GM18520 (cell line): ENCODE measurements around the gene NEU2.
"Not testable (repeated sequence)": the region's sequence is repeated elsewhere in the genome, so short reads cannot be mapped to it uniquely, and the experiment has no call there.

Experiments
- ATAC-seq: cut with Tn5 transposase; IDR thresholded peaks from one replicate; pipeline ENCODE4 v1.9.1; 2021; ENCODE audit not compliant: unreplicated experiment

Gene NEU2

GRCh38 chr2:233055362-233055761 lies 22.9 kb downstream of the NEU2 start:
- ATAC-seq = no peak

- ATAC-seq = no peak
These were observed 24.6 kb downstream of the NEU2 start for GRCh38 chr2:233056961-233057605.

DNA sequence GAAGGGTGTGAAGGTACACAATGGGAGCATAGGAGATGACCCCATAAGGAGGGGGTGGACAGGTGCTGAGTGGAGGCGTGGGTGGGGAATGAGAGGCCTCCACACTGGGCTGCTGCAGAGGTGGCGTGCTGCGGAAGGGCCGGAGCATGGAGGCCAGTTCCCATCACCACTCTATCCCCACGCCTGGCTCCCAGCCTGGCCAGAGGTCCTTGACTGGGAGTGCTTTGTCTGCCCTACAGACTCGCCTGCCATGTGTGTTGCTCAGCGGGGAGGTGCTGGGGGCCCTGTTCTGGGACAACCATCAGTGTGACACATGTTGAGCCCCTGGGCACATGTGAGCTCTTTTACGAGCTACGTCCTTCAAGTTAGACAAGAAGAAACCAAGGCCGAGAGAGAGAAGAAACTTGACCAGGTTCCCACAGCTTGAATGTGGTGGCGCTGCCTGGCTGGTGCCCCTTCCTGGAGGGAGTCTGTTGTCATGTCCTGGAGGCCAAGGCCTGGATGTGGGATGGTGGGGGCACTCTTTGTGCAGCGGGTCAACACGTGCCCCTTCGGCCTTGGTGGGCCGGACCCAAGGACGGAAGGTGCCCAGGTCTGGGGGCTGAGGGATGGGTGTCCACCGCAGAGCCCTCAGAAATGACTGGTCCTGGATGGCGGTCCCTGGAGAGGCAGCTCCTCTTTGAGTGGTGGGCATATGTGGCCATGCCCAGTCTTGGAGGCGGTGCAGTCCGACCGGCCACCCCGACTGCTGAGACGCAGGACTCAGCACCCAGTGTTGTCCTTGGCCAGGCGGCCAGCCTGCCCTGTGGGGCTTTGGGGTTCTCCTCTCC lies 26.5 kb downstream of the NEU2 start:
- ATAC-seq = no peak

GRCh38 chr2:233059547-233059796 lies 27.0 kb downstream of the NEU2 start:
- ATAC-seq = no peak

DNA sequence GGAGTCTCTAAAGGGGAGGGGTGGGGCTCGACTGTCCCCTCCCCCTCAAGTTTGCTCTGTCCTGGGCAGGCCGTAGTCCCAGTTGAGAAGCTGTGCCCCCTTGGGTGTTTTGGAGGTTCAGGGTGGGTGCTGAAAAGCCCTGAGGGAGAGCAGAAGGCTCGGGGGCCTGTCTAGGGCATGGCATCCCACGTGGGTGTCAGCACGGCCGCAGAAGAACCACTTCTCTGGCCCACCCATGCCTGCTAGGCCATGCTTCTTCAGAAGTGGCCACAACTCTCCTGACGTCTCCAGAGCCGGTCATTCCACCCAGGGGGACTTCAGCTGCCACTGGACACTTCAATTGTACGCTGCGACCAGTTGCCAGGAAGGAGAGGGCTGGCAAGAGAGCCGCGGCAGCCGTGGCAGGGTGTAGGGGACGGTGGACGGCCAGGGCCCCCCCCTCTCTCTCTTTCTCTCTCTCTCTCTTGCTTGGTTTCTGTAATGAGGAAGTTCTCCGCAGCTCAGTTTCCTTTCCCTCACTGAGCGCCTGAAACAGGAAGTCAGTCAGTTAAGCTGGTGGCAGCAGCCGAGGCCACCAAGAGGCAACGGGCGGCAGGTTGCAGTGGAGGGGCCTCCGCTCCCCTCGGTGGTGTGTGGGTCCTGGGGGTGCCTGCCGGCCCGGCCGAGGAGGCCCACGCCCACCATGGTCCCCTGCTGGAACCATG lies 27.5 kb downstream of the NEU2 start, which contains the start of gene INPP5D:
INPP5D (plus strand) TSS at position 546 of the 704 bp plus-strand sequence; CDS start at position 683, 137 bp downstream.
- ATAC-seq = peak; percentile 28

GRCh38 chr2:233060501-233060979 lies 28.1 kb downstream of the NEU2 start:
- no peak for ATAC-seq

DNA sequence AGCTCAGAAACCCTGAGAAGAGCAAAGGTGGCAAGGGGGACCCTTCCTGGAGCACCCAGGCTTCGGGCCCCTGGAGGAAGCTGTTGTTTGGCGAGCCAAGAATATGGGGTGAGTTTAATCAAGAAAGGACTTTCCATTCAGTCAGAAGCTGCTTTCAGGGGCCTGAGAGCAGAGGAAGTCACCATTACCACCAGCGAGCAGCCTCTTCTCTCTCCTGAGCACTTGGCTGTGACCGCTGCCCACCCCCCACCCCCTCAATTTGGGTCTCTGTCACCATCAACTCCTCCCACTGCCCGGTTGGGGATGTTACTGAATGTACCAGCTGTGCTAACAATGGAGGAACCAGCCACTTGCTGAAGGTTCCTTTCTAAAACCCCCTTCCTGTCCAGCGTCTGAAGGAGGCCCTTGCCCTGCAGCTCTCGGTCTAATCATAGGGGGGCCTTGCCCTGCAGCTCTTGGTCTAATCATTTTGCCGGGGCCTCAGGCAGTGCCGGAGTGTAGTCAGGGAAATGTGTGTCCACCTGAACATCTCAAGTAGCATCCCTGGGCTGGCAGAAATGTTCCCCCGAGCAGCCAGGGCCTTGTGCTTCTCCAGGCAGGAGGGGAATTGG lies 28.6 kb downstream of the NEU2 start:
- ATAC-seq = peak; percentile 13

- ATAC-seq = peak; percentile 32
These were observed 29.3 kb downstream of the NEU2 start for GRCh38 chr2:233061591-233062450.

DNA sequence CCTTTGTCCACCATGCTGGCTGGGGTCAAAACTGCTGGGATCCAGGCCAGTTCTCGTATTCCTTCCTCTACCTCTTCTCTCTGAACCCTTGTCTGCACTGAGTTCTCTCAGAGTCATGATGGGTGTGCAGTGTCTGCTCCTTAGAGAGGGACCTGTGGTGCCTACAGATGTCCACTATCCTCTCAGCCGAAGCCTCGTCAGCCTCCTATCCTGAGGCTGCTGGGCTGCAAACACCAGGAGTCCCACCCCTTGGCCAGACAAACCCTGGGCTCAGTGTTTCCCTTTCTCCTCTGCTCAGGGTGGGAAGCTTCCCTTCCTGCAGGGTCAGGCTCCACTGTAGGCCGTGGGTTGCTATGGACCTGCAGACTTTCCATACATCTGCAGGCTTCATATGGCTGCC lies 30.0 kb downstream of the NEU2 start:
- no peak for ATAC-seq

GRCh38 chr2:233062946-233063268 lies 30.4 kb downstream of the NEU2 start:
- ATAC-seq = no peak

DNA sequence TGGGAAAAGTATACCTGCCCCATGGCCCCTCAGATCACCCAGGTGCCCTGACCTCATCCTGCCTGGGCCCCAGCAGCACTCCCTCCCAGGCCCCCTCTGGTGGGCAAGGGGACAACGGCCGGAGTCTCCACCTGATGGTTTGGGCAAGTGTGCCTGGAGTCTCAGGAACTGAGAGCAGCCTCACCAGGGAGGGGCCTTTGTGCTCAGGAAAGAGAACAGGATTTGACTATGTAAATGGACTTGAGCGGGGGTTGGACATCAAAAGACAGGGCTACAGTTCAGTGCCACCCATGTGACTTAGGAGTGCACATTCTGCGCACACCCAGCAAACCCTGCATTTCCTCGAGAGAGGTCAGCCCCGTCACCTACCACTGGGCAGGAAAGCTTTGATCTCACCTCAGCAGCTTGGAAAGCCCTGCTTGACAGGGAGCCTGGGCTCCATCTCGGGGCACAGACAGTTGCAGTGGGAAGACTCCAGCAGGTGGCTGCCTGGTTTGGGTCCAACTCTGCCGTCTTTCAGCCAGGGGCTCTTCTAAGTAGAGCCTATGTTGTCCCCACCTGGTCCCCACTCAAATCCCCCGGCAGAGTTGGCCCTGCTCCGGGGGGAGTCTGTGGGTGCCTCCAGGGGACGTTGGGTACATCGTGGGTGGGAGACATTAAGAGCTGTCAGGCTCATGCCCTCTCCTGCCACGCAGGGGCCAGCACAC lies 30.9 kb downstream of the NEU2 start:
- ATAC-seq = peak; percentile 30

- ATAC-seq = no peak
These were observed 31.5 kb downstream of the NEU2 start for GRCh38 chr2:233063976-233064411.

DNA sequence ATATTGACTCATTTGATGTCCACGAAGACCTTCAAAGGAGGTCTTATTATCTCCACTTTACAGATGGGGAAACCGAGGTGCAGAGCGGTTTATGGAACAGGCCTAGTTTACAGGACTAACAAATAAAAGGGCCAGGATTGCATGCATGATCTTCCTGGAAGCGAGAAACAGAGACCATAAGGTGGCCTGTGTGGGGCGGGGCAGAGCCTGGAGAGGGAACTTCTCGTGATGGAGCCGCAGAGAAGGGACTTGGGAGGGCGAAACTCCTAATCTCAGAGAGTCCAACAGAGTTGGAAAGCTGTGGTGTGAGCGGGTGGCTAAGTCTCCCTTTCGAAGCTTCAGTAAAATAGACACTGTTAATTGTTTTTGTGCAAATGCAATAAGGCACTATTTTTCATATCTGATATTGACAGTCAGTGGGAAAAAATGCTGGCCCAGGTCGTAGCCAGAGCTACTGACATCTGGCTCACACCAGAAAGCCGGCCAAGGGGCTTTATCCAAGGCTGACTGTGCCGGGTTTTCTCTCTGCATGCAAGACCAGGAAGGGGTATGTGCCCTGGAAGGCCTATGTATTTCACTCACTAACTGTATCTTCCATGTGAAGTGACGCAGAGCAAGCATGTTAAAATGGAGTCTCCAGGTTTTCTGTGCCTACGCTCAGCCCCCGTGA lies 32.2 kb downstream of the NEU2 start:
- ATAC-seq = no peak

DNA sequence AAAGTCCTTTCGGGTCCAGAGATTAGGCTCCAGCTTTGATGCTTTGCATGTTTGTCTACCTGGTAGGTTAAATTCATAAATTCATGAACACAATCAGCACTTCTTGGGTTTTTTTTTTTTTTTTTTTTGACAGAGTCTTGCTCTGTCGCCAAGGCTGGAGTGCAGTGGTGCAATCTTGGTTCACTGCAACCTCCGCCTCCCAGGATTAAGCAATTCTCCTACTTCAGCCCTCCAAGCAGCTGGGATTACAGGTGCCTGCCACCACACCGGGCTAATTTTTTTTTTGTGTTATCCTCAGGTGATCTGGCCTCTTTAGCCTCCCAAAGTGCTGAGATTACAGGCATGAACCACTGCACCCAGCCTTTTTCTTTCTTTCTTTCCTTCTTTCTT lies 32.7 kb downstream of the NEU2 start:
- not testable (repeated sequence) for ATAC-seq

GRCh38 chr2:233065954-233066470 lies 33.5 kb downstream of the NEU2 start:
- no peak for ATAC-seq

DNA sequence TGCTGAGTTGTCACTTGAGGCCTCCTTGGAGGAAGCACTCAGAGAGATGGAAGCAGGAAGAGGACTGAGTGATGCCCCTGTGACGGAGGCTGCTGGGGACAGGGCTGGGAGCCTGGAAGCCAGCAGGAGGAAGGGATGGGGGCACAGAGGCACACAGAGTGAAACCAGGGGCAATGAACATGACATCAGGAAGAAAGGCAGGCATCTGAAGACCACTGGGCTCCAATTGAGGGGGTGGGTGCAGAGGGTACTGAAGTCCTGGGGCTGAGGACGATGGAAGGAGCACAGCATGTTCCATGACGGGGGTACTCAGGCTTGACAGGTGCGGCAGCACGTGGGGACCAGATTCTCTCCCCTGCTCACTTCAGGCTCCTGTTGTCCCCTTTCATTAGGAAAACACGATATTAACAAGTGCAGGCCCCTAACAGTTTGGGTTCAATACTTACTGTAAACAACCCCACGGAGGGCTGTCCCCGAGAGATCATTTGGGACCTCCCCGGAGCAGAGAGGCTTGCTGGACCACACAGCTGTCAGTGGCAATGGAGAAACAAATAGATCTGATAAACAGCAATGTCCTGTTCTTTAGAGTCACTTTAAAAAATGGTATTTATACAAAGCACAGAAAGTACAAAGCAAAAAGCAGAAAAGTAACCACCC lies 36.4 kb downstream of the NEU2 start:
- no peak for ATAC-seq

- ATAC-seq = no peak
These were observed 40.4 kb downstream of the NEU2 start for GRCh38 chr2:233072838-233073237.

GRCh38 chr2:233074106-233074505 lies 41.6 kb downstream of the NEU2 start:
- ATAC-seq = no peak
